Neural progenitor cell (in vitro differentiated cells): ENCODE results near the gene C4BPA.

ENCODE experiments used
- EZH2 ChIP-seq: fragments of 200-600 bp; sonication (generic); IDR thresholded peaks from 2 replicates; pipeline ENCODE4 v1.6.1; 2017; ENCODE audit warnings: antibody characterized with exemption, mild to moderate bottlenecking, moderate library complexity
- TF ChIP-seq, protein P1 (sequence below): fragments of 200-600 bp; sonication (generic); IDR thresholded peaks from 2 replicates; pipeline ENCODE4 v1.5.1; 2017; ENCODE audit warnings: antibody characterized with exemption, mild to moderate bottlenecking

DNA sequence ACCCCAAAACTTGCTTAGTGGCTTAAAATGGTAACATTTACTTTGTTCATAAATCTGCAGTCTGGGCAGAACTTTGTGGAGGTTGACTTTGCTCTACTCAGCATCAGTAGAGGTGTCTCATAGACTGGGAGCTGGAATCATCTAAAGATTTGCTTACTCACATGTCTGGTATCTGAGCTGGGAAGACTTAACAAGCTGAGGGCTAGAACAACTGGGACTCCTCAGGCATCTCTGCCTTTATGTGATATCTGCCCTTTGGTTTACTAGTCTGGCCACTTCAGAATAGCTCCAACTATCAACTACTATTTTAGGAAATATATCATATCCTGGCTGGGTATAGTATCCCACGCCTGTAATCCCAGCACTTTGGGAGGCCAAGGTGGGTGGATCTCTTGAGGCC, 82.5 kb downstream of the C4BPA start:
- TF ChIP-seq, protein P1, sequence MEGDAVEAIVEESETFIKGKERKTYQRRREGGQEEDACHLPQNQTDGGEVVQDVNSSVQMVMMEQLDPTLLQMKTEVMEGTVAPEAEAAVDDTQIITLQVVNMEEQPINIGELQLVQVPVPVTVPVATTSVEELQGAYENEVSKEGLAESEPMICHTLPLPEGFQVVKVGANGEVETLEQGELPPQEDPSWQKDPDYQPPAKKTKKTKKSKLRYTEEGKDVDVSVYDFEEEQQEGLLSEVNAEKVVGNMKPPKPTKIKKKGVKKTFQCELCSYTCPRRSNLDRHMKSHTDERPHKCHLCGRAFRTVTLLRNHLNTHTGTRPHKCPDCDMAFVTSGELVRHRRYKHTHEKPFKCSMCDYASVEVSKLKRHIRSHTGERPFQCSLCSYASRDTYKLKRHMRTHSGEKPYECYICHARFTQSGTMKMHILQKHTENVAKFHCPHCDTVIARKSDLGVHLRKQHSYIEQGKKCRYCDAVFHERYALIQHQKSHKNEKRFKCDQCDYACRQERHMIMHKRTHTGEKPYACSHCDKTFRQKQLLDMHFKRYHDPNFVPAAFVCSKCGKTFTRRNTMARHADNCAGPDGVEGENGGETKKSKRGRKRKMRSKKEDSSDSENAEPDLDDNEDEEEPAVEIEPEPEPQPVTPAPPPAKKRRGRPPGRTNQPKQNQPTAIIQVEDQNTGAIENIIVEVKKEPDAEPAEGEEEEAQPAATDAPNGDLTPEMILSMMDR: no peak
- no peak for TF ChIP-seq EZH2
